A549 (cell line): Measurements from ENCODE around the gene HSD17B2. TPM values are rescaled to one million over a fixed set of nuclear protein-coding genes. Genes with fewer than 3 reads are reported as not detected.

ENCODE experiments used
- ATAC-seq, 2 experiments: fragments of 200-7000 bp in 1 of 2; fragments of >200 bp in 1 of 2; cut with Nextera tagmentation in 1 of 2; cut with Tn5 transposase in 1 of 2; 3 replicates each; pipeline versions ENCODE4 v1.8.0 to v1.9.1; 2018 to 2020; ENCODE audit warnings: mild to moderate bottlenecking in 1 of 2, moderate library complexity in 1 of 2
- CTCF ChIA-PET: fragments of 300-600 bp; sonication (Branson Sonifier 250); formaldehyde crosslinking; extraction: SDS; loops from one replicate; lab custom pipeline; 2021; ENCODE audit warnings: antibody characterized with exemption, inconsistent platforms; lab: Yijun Ruan, JAX
- POLR2A ChIA-PET: fragments of 350-600 bp; formaldehyde crosslinking; extraction: SDS; loops from one replicate; lab custom pipeline; 2021; ENCODE audit warnings: antibody characterized with exemption, inconsistent platforms; lab: Yijun Ruan, JAX
- DNase-seq, 2 experiments: peaks; one replicate each; pipeline versions ENCODE4 v3.0.0 to v3.0.0-alpha.2; 2011 to 2016; ENCODE audit warnings: low read depth in 1 of 2, low spot score in 1 of 2
- FAIRE-seq: peaks from 2 replicates; lab custom pipeline; 2011; peaks lifted over from hg19 to GRCh38; lab: Jason Lieb, UNC
- H3K27ac ChIP-seq, 2 experiments: fragments of >200 bp; sonication (Bioruptor Twin); formaldehyde crosslinking; 3 replicates each; pipeline ENCODE4 v1.5.1; 2016 to 2017
- H3K4me1 ChIP-seq: fragments of >200 bp; sonication (Bioruptor Twin); formaldehyde crosslinking; 3 replicates; pipeline ENCODE4 v1.6.1; 2016
- H3K4me2 ChIP-seq: fragments of >200 bp; sonication (Bioruptor Twin); formaldehyde crosslinking; 3 replicates; pipeline ENCODE4 v1.6.1; 2016
- H3K4me3 ChIP-seq: fragments of >200 bp; sonication (Bioruptor Twin); formaldehyde crosslinking; 3 replicates; pipeline ENCODE4 v1.5.1; 2016
- H3K9me3 ChIP-seq: fragments of >200 bp; sonication (Bioruptor Twin); formaldehyde crosslinking; 3 replicates; pipeline ENCODE4 v1.6.1; 2016
- BHLHE40 ChIP-seq: IDR thresholded peaks from 2 replicates; pipeline ENCODE4 v1.6.1; 2012; ENCODE audit warnings: low read depth, low read length, inconsistent platforms
- CBX8 ChIP-seq: fragments of 200-600 bp; sonication (generic); IDR thresholded peaks from 2 replicates; pipeline ENCODE4 v1.6.1; 2016
- CHD4 ChIP-seq: fragments of 200-600 bp; sonication (generic); IDR thresholded peaks from 2 replicates; pipeline ENCODE4 v1.6.1; 2016; ENCODE audit warnings: antibody characterized with exemption, mild to moderate bottlenecking, borderline replicate concordance
- CTCF ChIP-seq: fragments of >200 bp; sonication (Bioruptor Twin); formaldehyde crosslinking; IDR thresholded peaks from 3 replicates; pipeline ENCODE4 v1.5.1; 2016
- HDAC2 ChIP-seq: fragments of 200-600 bp; sonication (generic); IDR thresholded peaks from 2 replicates; pipeline ENCODE4 v1.6.1; 2016
- HOXA7 ChIP-seq: fragments of 250-450 bp; sonication (Bioruptor Pico); IDR thresholded peaks from 2 replicates; pipeline ENCODE4 v1.5.0; 2020; ENCODE audit warnings: mild to moderate bottlenecking, moderate library complexity
- HOXB5 ChIP-seq: fragments of 250-450 bp; sonication (Bioruptor Pico); IDR thresholded peaks from 2 replicates; pipeline ENCODE4 v1.5.0; 2020; ENCODE audit warnings: mild to moderate bottlenecking, moderate library complexity
- KDM1A ChIP-seq: fragments of 200-600 bp; sonication (generic); IDR thresholded peaks from 2 replicates; pipeline ENCODE4 v1.6.1; 2016; ENCODE audit warnings: low read depth, mild to moderate bottlenecking
- KDM5A ChIP-seq: fragments of 200-600 bp; sonication (generic); IDR thresholded peaks from 2 replicates; pipeline ENCODE4 v1.6.1; 2016; ENCODE audit warnings: antibody characterized with exemption, mild to moderate bottlenecking
- MAZ ChIP-seq: fragments of 150-350 bp; IDR thresholded peaks from 2 replicates; pipeline ENCODE4 v1.6.1; 2014; ENCODE audit warnings: antibody characterized with exemption, low read depth, low read length, borderline replicate concordance
- PHF8 ChIP-seq: fragments of 200-600 bp; sonication (generic); IDR thresholded peaks from 2 replicates; pipeline ENCODE4 v1.6.1; 2016; ENCODE audit warnings: low read depth, mild to moderate bottlenecking, antibody characterized with exemption, moderate library complexity, borderline replicate concordance
- POLR2A ChIP-seq: IDR thresholded peaks from 2 replicates; pipeline ENCODE4 v1.6.1; 2012; ENCODE audit warnings: mild to moderate bottlenecking, low read length
- RAD21 ChIP-seq, 2 experiments: fragments of >200 bp in 1 of 2; sonication (Bioruptor Twin) in 1 of 2; formaldehyde crosslinking in 1 of 2; IDR thresholded peaks in 1 of 2; conservative IDR thresholded peaks in 1 of 2; 2 replicates in 1 of 2; 3 replicates in 1 of 2; pipeline ENCODE4 v1.6.1; 2012 to 2018; ENCODE audit warnings: inconsistent platforms in 1 of 2
- RARB ChIP-seq: fragments of 250-450 bp; sonication (Bioruptor Pico); IDR thresholded peaks from 2 replicates; pipeline ENCODE4 v1.8.0; 2021; ENCODE audit warnings: mild to moderate bottlenecking, moderate library complexity
- RCOR1 ChIP-seq: fragments of 150-350 bp; IDR thresholded peaks from 2 replicates; pipeline ENCODE4 v1.6.1; 2014; ENCODE audit warnings: antibody characterized with exemption, low read length, low read depth
- RFX5 ChIP-seq: fragments of 450-650 bp; IDR thresholded peaks from 2 replicates; pipeline ENCODE4 v1.7.1; 2014; ENCODE audit warnings: antibody characterized with exemption, mild to moderate bottlenecking, moderate library complexity
- SMC3 ChIP-seq: fragments of >200 bp; sonication (Bioruptor Twin); formaldehyde crosslinking; IDR thresholded peaks from 3 replicates; pipeline ENCODE4 v1.6.1; 2018; ENCODE audit warnings: inconsistent platforms
- SREBF2 ChIP-seq: fragments of 450-650 bp; IDR thresholded peaks from 2 replicates; pipeline ENCODE4 v1.6.1; 2014; ENCODE audit warnings: mild to moderate bottlenecking, moderate library complexity
- TFCP2L1 ChIP-seq: fragments of 250-450 bp; sonication (Bioruptor Pico); IDR thresholded peaks from 2 replicates; pipeline ENCODE4 v1.5.0; 2021; ENCODE audit warnings: mild to moderate bottlenecking
- ZSCAN20 ChIP-seq: fragments of 250-450 bp; sonication (Bioruptor Pico); IDR thresholded peaks from 2 replicates; pipeline ENCODE4 v1.8.0; 2022; ENCODE audit warnings: mild to moderate bottlenecking, moderate library complexity
- WGBS: methylation state at CpG from one replicate; pipeline ENCODE4 v1.1.6; 2017; ENCODE audit errors: missing lambda C conversion rate; 5-methylcytosine and 5-hydroxymethylcytosine counted together
- polyA plus RNA-seq, 4 experiments: library from polyadenylated mRNA; depleted of rRNA in 3 of 4; stranded (reverse); fragments of >200 nt; fragmentation: RNase III in 1 of 4; extraction: RNeasy Plus Mini Kit Qiagen cat#74134 plus additional on column Dnase treatment in 1 of 4; gene quantifications; 2 replicates in 3 of 4; 3 replicates in 1 of 4; pipeline ENCODE4 v1.2.3, GENCODE V29; 2011 to 2017
- TF ChIP-seq, protein P1 (sequence below): IDR thresholded peaks from 2 replicates; pipeline ENCODE4 v1.6.1; 2012
- TF ChIP-seq, protein P2 (sequence below): fragments of 200-600 bp; sonication (generic); IDR thresholded peaks from 2 replicates; pipeline ENCODE4 v1.6.1; 2016; ENCODE audit warnings: antibody characterized with exemption, mild to moderate bottlenecking, moderate library complexity
- TF ChIP-seq, protein P3 (sequence below): fragments of >200 bp; sonication (Bioruptor Twin); formaldehyde crosslinking; IDR thresholded peaks from 2 replicates; pipeline ENCODE4 v1.6.1; 2016

The HSD17B2 gene
- polyA plus RNA-seq, 2 of the 4 experiments (the other 2 are of a cell fraction) = 0.03 TPM; not detected in 1

DNA sequence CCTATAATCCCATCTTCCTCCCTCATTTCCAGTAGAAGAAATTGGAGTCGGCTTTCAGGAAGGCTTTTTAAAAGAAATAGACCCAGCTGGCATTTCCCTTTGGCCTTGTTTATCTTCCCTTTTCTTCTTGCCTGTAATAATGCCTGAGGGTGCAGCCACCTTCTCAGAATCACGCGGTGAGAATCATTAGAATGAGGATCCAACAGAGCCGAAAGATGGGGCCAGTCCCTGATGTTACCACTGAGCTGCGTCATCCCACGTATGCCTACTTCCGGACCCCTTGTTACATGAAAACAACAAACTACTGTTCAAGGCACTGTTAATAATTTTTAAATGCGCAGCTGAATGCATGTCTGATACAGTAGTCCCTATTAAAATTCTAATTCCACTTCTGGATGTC lies 47.9 kb upstream of the HSD17B2 start:
- 75% methylated on average over 8 of the region's 8 CpGs for WGBS
- POLR2A ChIA-PET = no interaction called here
- CTCF ChIA-PET = interaction anchor here (1.0 to 1.9 kb wide), 3 partner anchors 10 to 276 kb away, joined by 4 to 5 read pairs (median 5); no protein-coding TSS in a partner anchor
- no peak overlapping the region for H3K27ac ChIP-seq
- no peak for TF ChIP-seq CBX8
- TF ChIP-seq CTCF = no peak
- TF ChIP-seq MAZ = no peak
- no peak for TF ChIP-seq BHLHE40
- no peak for TF ChIP-seq RCOR1
- no peak for TF ChIP-seq ZSCAN20 (CRISPR knock-in tag)
- no peak for TF ChIP-seq HOXA7 (CRISPR knock-in tag)
- TF ChIP-seq RFX5 = no peak
- no peak for TF ChIP-seq HDAC2
- TF ChIP-seq PHF8 = no peak
- no peak for TF ChIP-seq CHD4
- no peak for TF ChIP-seq POLR2A
- TF ChIP-seq SREBF2 = no peak
- TF ChIP-seq SMC3 = no peak
- TF ChIP-seq KDM5A = no peak
- no peak for TF ChIP-seq RAD21 (conservative IDR thresholded peaks at IDR 0.05 in 1 of 2, IDR thresholded peaks at IDR 0.05 in 1 of 2)
- TF ChIP-seq, protein P1, sequence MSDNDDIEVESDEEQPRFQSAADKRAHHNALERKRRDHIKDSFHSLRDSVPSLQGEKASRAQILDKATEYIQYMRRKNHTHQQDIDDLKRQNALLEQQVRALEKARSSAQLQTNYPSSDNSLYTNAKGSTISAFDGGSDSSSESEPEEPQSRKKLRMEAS = no peak
- TF ChIP-seq, all 56 proteins: peak for 0
- Histone ChIP-seq H3K4me3 (no peak overlapping the region), H3K9me3 (no peaks in the 10 kb centered on the region), H3K4me1 (no peaks in the 10 kb centered on the region), H3K4me2 (no peak overlapping the region)
- FAIRE-seq = no peak
- no peak for ATAC-seq
- DNase-seq = no peak

DNA sequence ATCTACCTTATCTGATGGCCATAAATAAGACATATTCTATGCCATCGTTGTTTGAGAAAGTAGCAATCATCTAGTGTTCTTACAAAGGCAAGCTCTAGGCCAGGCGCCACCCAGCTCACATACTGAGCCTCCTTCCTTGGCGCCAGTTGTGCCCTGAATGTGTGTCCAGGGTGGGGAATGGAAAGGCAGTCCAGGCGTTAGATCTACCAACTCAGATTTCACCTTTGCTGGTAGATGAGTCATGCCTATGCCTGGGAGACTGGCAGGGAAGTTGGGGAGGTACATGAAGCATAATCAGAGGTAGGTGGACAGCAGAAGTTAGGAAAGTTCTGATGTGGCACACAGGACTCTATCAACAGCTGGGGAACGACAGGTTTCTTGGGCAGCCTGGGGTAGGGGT lies 47.3 kb upstream of the HSD17B2 start:
- DNase-seq (no peak), ATAC-seq (peak in 1 of 2 experiments; percentile 30; a peak in 1 of 6 replicates), FAIRE-seq (no peak)
- Histone ChIP-seq H3K27ac (no peak overlapping the region), H3K4me1 (no peaks in the 10 kb centered on the region), H3K4me3 (no peak overlapping the region), H3K9me3 (no peaks in the 10 kb centered on the region), H3K4me2 (no peak overlapping the region)
- TF ChIP-seq, protein P2, sequence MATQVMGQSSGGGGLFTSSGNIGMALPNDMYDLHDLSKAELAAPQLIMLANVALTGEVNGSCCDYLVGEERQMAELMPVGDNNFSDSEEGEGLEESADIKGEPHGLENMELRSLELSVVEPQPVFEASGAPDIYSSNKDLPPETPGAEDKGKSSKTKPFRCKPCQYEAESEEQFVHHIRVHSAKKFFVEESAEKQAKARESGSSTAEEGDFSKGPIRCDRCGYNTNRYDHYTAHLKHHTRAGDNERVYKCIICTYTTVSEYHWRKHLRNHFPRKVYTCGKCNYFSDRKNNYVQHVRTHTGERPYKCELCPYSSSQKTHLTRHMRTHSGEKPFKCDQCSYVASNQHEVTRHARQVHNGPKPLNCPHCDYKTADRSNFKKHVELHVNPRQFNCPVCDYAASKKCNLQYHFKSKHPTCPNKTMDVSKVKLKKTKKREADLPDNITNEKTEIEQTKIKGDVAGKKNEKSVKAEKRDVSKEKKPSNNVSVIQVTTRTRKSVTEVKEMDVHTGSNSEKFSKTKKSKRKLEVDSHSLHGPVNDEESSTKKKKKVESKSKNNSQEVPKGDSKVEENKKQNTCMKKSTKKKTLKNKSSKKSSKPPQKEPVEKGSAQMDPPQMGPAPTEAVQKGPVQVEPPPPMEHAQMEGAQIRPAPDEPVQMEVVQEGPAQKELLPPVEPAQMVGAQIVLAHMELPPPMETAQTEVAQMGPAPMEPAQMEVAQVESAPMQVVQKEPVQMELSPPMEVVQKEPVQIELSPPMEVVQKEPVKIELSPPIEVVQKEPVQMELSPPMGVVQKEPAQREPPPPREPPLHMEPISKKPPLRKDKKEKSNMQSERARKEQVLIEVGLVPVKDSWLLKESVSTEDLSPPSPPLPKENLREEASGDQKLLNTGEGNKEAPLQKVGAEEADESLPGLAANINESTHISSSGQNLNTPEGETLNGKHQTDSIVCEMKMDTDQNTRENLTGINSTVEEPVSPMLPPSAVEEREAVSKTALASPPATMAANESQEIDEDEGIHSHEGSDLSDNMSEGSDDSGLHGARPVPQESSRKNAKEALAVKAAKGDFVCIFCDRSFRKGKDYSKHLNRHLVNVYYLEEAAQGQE = no peak
- CTCF ChIA-PET = interaction anchor here (1.0 to 1.9 kb wide), 3 partner anchors 10 to 276 kb away, joined by 4 to 5 read pairs (median 5); no protein-coding TSS in a partner anchor
- WGBS = 29% methylated on average over 5 of the region's 5 CpGs
- POLR2A ChIA-PET = no interaction called here

GRCh38 chr16:81992859-81993258 lies 42.2 kb upstream of the HSD17B2 start:
- TF ChIP-seq CBX8 (no peak), SMC3 (no peak), TFCP2L1 (CRISPR knock-in tag) (no peak), HOXB5 (CRISPR knock-in tag) (no peak), KDM1A (no peak), RARB (CRISPR knock-in tag) (no peak)
- TF ChIP-seq, protein P3, sequence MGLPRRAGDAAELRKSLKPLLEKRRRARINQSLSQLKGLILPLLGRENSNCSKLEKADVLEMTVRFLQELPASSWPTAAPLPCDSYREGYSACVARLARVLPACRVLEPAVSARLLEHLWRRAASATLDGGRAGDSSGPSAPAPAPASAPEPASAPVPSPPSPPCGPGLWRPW = no peak

More at GRCh38 chr16:81992859-81993258, 42.2 kb upstream of the HSD17B2 start:
- H3K4me2 ChIP-seq = no peak overlapping the region
- no peak for ATAC-seq
- FAIRE-seq = no peak
- H3K4me3 ChIP-seq = no peak overlapping the region
- H3K4me1 ChIP-seq = peaks cover 15% of the 10 kb centered on the region
- ChIA-PET POLR2A (no interaction called here), CTCF (interaction anchor here (1.7 kb wide), 1 partner anchor 237 kb away, joined by 6 read pairs; no protein-coding TSS in a partner anchor)
- no peaks in the 10 kb centered on the region for H3K9me3 ChIP-seq
- no peak for DNase-seq
- H3K27ac ChIP-seq = no peak overlapping the region
- WGBS = 40% methylated on average over 3 of the region's 3 CpGs
